Measurements from ENCODE around the gene BSCL2. TPM values are rescaled to one million over a fixed set of nuclear protein-coding genes. Genes with fewer than 3 reads are reported as not detected.

The BSCL2 gene
- total and polyA plus RNA-seq, 2 of the 13 experiments (the other 11 are each of a cell fraction or from before 2014, with no cell fraction given), result 19.5 to 21.1 TPM

DNA sequence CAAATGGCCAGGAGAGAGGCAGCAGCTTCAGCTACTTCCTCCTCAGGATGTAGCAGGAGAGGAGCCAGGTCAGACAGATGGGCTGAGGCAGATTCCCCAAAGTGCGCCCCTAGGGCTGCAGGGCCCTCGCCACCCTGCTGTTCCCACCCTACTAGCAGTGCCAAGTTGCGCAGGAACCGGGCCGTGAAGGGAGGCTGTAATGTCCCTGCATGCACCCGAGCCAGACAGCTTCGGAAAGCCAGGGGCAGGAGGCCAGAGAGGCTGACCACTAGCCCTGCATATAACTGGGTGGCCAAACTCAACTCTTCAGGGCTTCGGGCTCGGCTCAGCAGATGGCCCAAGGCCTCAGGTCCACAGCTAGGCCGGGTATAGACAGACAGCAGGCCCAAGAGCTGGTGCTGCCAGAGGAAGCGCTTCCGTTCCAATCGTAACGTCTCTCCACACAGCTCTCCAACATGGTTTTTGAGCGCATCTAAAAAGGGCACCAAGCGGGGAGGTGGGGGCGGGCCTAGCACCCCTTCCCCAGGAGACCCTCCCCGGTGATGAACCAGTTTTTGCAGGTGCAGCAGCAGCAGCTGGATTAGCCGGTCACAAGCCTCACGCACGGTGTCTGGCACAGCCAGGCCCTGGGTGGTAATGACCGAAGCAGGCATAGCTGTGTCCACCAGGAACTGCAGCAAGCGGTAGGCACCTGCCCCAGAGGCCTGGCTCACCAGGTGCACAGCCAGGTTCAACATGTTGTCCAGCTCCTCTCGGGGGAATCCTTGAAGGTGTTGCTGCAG is 58.8 kb downstream of the BSCL2 start:
- CTCF ChIA-PET (ENCODE audit: low intra/inter-chr PET ratio, low total read pairs), result no interaction called here
- ATAC-seq (no peak), DNase-seq (ENCODE audit: low spot score) (no peak), FAIRE-seq (no peak)
- TF ChIP-seq AGO2 (optimal IDR thresholded peaks at IDR 0.05; ENCODE audit: low read depth, low read length) (peak; percentile 58), ZNF317 (CRISPR knock-in tag; IDR thresholded peaks at IDR 0.05) (no peak), MEIS1 (CRISPR knock-in tag; IDR thresholded peaks at IDR 0.05; ENCODE audit: borderline replicate concordance) (no peak)
- BruUV-seq (replicated peaks), result no TSS peak
- POLR2A ChIA-PET, result interaction anchor here (0.9 to 5.0 kb wide), 7 partner anchors 17 to 224 kb away, joined by 3 to 53 read pairs (median 4); partner anchors contain the start of genes B3GAT3, C11orf98, CSKMT and EEF1G
- Histone ChIP-seq H2AFZ (ENCODE audit: low read length) (no peak overlapping the region), H3K4me3 (replicated peaks in 1 of 3; ENCODE audit: insufficient read depth in 1 of 3, low read depth in 2 of 3, low read length in 3 of 3) (no peak overlapping the region), H3K36me3 (replicated peaks in 1 of 2; ENCODE audit: control insufficient read depth in 1 of 2, insufficient read depth in 2 of 2, low read length in 2 of 2) (peaks cover 4 to 24% of the 10 kb centered on the region in 2 experiments; a peak in 3 of 5 replicates), H4K20me1 (ENCODE audit: insufficient read depth, low read length) (peaks cover 8% of the 10 kb centered on the region), H3K4me2 (ENCODE audit: low read depth, low read length) (no peak overlapping the region), H3K4me1 (ENCODE audit: insufficient read depth, low read length) (peaks cover 45% of the 10 kb centered on the region), H3K79me2 (ENCODE audit: insufficient read depth, low read length) (peaks cover 46% of the 10 kb centered on the region), H3K27me3 (ENCODE audit: control insufficient read depth in 1 of 2, insufficient read depth in 2 of 2, low read length in 2 of 2) (no peaks in the 10 kb centered on the region), H3K9me3 (ENCODE audit: low read length) (no peaks in the 10 kb centered on the region), H3K9ac (ENCODE audit: insufficient read depth, low read depth, low read length) (no peak overlapping the region), H3K27ac (ENCODE audit: extremely low read length, insufficient read depth, low read length) (no peak overlapping the region)
- in situ Hi-C loops (cut with HindIII; ENCODE audit: extremely low pct_ligation_motif_present, low pct_unique_long_range_greater_than_20kb), result no loop called here
- intact Hi-C loops (cut with micrococcal nuclease; ENCODE audit: unreplicated experiment), result no loop called here
- WGBS (ENCODE audit: low lambda C conversion rate), result 91% methylated on average over 4 of the region's 24 CpGs

- Histone ChIP-seq H3K27me3 (ENCODE audit: control insufficient read depth in 1 of 2, insufficient read depth in 2 of 2, low read length in 2 of 2) (no peaks in the 10 kb centered on the region), H3K27ac (ENCODE audit: extremely low read length, insufficient read depth, low read length) (peak overlapping the region; percentile 98), H3K79me2 (ENCODE audit: insufficient read depth, low read length) (peaks cover 46% of the 10 kb centered on the region), H3K9ac (ENCODE audit: insufficient read depth, low read depth, low read length) (no peak overlapping the region), H3K4me3 (replicated peaks in 1 of 3; ENCODE audit: insufficient read depth in 1 of 3, low read depth in 2 of 3, low read length in 3 of 3) (no peak overlapping the region), H3K4me2 (ENCODE audit: low read depth, low read length) (peak overlapping the region; percentile 68; the same call in 1 of the 2 replicates), H3K9me3 (ENCODE audit: low read length) (no peaks in the 10 kb centered on the region), H3K36me3 (replicated peaks in 1 of 2; ENCODE audit: control insufficient read depth in 1 of 2, insufficient read depth in 2 of 2, low read length in 2 of 2) (peaks cover 4 to 24% of the 10 kb centered on the region in 2 experiments; a peak in 3 of 5 replicates), H4K20me1 (ENCODE audit: insufficient read depth, low read length) (peaks cover 8% of the 10 kb centered on the region), H3K4me1 (ENCODE audit: insufficient read depth, low read length) (peaks cover 52% of the 10 kb centered on the region), H2AFZ (ENCODE audit: low read length) (no peak overlapping the region)
- ATAC-seq (no peak), DNase-seq (ENCODE audit: low spot score) (no peak), FAIRE-seq (no peak)
- no TSS peak for BruUV-seq (replicated peaks)
- ChIA-PET CTCF (ENCODE audit: low intra/inter-chr PET ratio, low total read pairs) (no interaction called here), POLR2A (interaction anchor here (1.3 to 5.0 kb wide), 5 partner anchors 18 to 223 kb away, joined by 3 to 53 read pairs (median 19); partner anchors contain the start of genes B3GAT3, C11orf98, CSKMT and LBHD1)
- TF ChIP-seq FOXO4 (CRISPR knock-in tag; conservative IDR thresholded peaks at IDR 0.05), result 0 out of 2 replicates have a peak, but pooled peaks have one; percentile 27
- no peak for TF ChIP-seq ZNF234 (CRISPR knock-in tag; conservative IDR thresholded peaks at IDR 0.05)
- TF ChIP-seq AKAP8 (CRISPR knock-in tag; IDR thresholded peaks at IDR 0.05), result 0 out of 2 replicates have a peak, but pooled peaks have one; percentile 23
- 0 out of 2 replicates have a peak, but pooled peaks have one; percentile 17 for TF ChIP-seq POLR2AphosphoS5 (IDR thresholded peaks at IDR 0.05; ENCODE audit: low read depth, low read length)
- intact Hi-C loops (cut with micrococcal nuclease; ENCODE audit: unreplicated experiment), result no loop called here
- in situ Hi-C loops (cut with HindIII; ENCODE audit: extremely low pct_ligation_motif_present, low pct_unique_long_range_greater_than_20kb), result no loop called here
- 91% methylated on average over 3 of the region's 6 CpGs for WGBS (ENCODE audit: low lambda C conversion rate)
Measured at GRCh38 chr11:62647609-62648005, 59.6 kb downstream of the BSCL2 start.

Data from HepG2 (cell line).